GM12878 (cell line): Measurements from ENCODE around the gene PMAIP1. TPM values are rescaled to one million over a fixed set of nuclear protein-coding genes. Genes with fewer than 3 reads are reported as not detected.

Source experiments
- BHLHE40 ChIP-seq, 2 experiments: fragments of 450-650 bp in 1 of 2; IDR thresholded peaks; 2 replicates each; pipeline ENCODE4 v1.6.1; 2011 to 2017; ENCODE audit warnings: low read depth in 2 of 2, borderline replicate concordance in 1 of 2, improper control_type of control experiment in 1 of 2, low read length in 1 of 2, mild to moderate bottlenecking in 1 of 2
- BMI1 ChIP-seq: fragments of 450-650 bp; IDR thresholded peaks from 2 replicates; pipeline ENCODE4 v1.6.1; 2016; ENCODE audit warnings: mild to moderate bottlenecking, moderate library complexity, borderline replicate concordance
- BRCA1 ChIP-seq: IDR thresholded peaks from 2 replicates; pipeline ENCODE4 v1.6.1; 2011; ENCODE audit warnings: low read depth, low read length, improper control_type of control experiment
- EGR1 ChIP-seq, 2 experiments: IDR thresholded peaks; 1 replicate in 1 of 2; 2 replicates in 1 of 2; pipeline ENCODE4 v1.6.1; 2011 to 2012; ENCODE audit warnings: low read depth in 2 of 2, low read length in 2 of 2, borderline replicate concordance in 1 of 2, mild to moderate bottlenecking in 1 of 2, moderate library complexity in 1 of 2
- FOXK2 ChIP-seq: fragments of 450-650 bp; IDR thresholded peaks from 2 replicates; pipeline ENCODE4 v1.6.1; 2017; ENCODE audit warnings: mild to moderate bottlenecking, moderate library complexity
- GABPA ChIP-seq: IDR thresholded peaks from 2 replicates; pipeline ENCODE4 v1.6.1; 2014; ENCODE audit warnings: antibody characterized with exemption, low read depth, mild to moderate bottlenecking, inconsistent platforms
- JUNB ChIP-seq: IDR thresholded peaks from 2 replicates; pipeline ENCODE4 v1.6.1; 2016; ENCODE audit warnings: antibody characterized with exemption, mild to moderate bottlenecking
- KAT2A ChIP-seq: conservative IDR thresholded peaks from 2 replicates; pipeline ENCODE4 v1.6.1; 2011; ENCODE audit warnings: low read depth, low read length; ENCODE audit not compliant: control insufficient read depth
- KDM1A ChIP-seq: fragments of 200-600 bp; sonication (generic); IDR thresholded peaks from 2 replicates; pipeline ENCODE4 v1.6.1; 2016; ENCODE audit warnings: borderline replicate concordance
- MYB ChIP-seq: fragments of 150-350 bp; IDR thresholded peaks from 2 replicates; pipeline ENCODE4 v1.6.1; 2014; ENCODE audit warnings: mild to moderate bottlenecking, low read depth, low read length, borderline replicate concordance
- NFYB ChIP-seq: IDR thresholded peaks from 2 replicates; pipeline ENCODE4 v1.6.1; 2011; ENCODE audit warnings: low read depth, mild to moderate bottlenecking, low read length, improper control_type of control experiment, moderate library complexity; ENCODE audit not compliant: insufficient read depth
- NR2F1 ChIP-seq: fragments of 450-650 bp; conservative IDR thresholded peaks from 2 replicates; pipeline ENCODE4 v1.6.1; 2017; ENCODE audit warnings: mild to moderate bottlenecking
- PAX8 ChIP-seq: fragments of 450-650 bp; IDR thresholded peaks from 2 replicates; pipeline ENCODE4 v1.6.1; 2017; ENCODE audit warnings: mild to moderate bottlenecking, moderate library complexity
- PML ChIP-seq: IDR thresholded peaks from 2 replicates; pipeline ENCODE4 v1.6.1; 2012; ENCODE audit warnings: low read length, inconsistent platforms
- SMAD1 ChIP-seq: fragments of 450-650 bp; IDR thresholded peaks from 2 replicates; pipeline ENCODE4 v1.6.1; 2018; ENCODE audit warnings: mild to moderate bottlenecking, low read depth; ENCODE audit not compliant: partially characterized antibody
- SMAD5 ChIP-seq: IDR thresholded peaks from 2 replicates; pipeline ENCODE4 v1.6.1; 2016; ENCODE audit warnings: antibody characterized with exemption, low read depth
- STAT1 ChIP-seq: fragments of 450-650 bp; conservative IDR thresholded peaks from 2 replicates; pipeline ENCODE4 v1.6.1; 2014; ENCODE audit warnings: antibody characterized with exemption, mild to moderate bottlenecking
- SUPT20H ChIP-seq: IDR thresholded peaks from 2 replicates; pipeline ENCODE4 v1.6.1; 2011; ENCODE audit warnings: low read depth, mild to moderate bottlenecking, low read length, moderate library complexity, borderline replicate concordance; ENCODE audit not compliant: control insufficient read depth
- TARDBP ChIP-seq: IDR thresholded peaks from 2 replicates; pipeline ENCODE4 v1.6.1; 2016; ENCODE audit warnings: borderline replicate concordance
- TBL1XR1 ChIP-seq: IDR thresholded peaks from 2 replicates; pipeline ENCODE4 v1.6.1; 2012; ENCODE audit warnings: low read depth, low read length, improper control_type of control experiment
- TCF12 ChIP-seq: IDR thresholded peaks from 2 replicates; pipeline ENCODE4 v1.6.1; 2011; ENCODE audit warnings: low read depth, mild to moderate bottlenecking, low read length
- polyA plus RNA-seq, 11 experiments: library from polyadenylated mRNA; depleted of rRNA in 4 of 11; unstranded in 6 of 11; stranded (reverse) in 5 of 11; fragments of >200 nt; fragmentation: Nextera tagmentation in 4 of 11; fragmentation: Illumina TruSeq in 1 of 11; extraction: Ambion mirVana in 4 of 11; extraction: Trizol in 1 of 11; gene quantifications; 1 replicate in 1 of 11; 2 replicates in 10 of 11; pipeline versions ENCODE4 v1.2.1 to v1.2.3, GENCODE V29; 2011 to 2016; ENCODE audit warnings: inconsistent platforms in 2 of 11, missing spikeins in 2 of 11, low read depth in 1 of 11
- total RNA-seq, 4 experiments: library from RNA; depleted of rRNA in 3 of 4; stranded (reverse); fragments of >200 nt in 3 of 4; fragmentation: Illumina TruSeq in 1 of 4; extraction: Trizol in 1 of 4; gene quantifications; 2 replicates each; pipeline versions ENCODE4 v1.2.1 to v1.2.3, GENCODE V29; 2013 to 2021
- TF ChIP-seq, protein P1 (sequence below): IDR thresholded peaks from 2 replicates; pipeline ENCODE4 v1.6.1; 2012; ENCODE audit warnings: low read depth, low read length, improper control_type of control experiment
- TF ChIP-seq, protein P2 (sequence below): IDR thresholded peaks from 2 replicates; pipeline ENCODE4 v1.6.1; 2012; ENCODE audit warnings: low read length, inconsistent platforms
- TF ChIP-seq, protein P3 (sequence below): fragments of 450-650 bp; IDR thresholded peaks from 2 replicates; pipeline ENCODE4 v1.6.1; 2016; ENCODE audit warnings: mild to moderate bottlenecking
- TF ChIP-seq, protein P4 (sequence below): IDR thresholded peaks from 2 replicates; pipeline ENCODE4 v1.6.1; 2011; ENCODE audit warnings: low read depth, low read length, improper control_type of control experiment, borderline replicate concordance

The PMAIP1 gene
- total and polyA plus RNA-seq, 10 of the 15 experiments (the other 5 are each of a cell fraction or from before 2014, with no cell fraction given), result 74.0 to 219 (median 112) TPM

DNA sequence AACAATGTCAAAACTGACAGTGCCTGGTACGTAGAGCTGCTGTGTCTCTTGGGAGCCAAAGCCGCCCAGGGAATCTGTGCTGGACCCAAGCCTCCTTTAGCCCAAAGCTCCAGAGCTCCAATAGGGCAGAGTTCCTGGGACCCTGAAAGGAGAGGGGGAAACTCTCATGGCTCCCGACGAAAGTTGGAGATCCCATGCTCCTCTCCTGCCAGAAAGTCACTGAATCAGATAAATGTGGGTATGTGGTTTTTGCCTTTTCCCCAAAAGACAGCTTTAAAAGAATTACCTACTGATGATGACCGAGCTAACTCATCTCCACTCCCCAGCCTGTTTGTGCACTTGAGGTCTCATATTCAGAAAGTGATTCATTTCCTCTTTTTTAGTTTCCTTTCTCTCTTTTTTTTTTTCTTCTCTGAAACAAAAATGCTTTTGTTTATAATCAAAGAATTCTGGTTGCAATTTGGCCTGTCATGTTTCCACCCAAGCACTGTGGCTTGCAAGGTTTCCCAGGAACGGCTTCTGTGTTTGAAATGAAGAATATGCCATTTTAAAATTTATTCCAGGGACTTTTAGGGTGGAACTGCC is 14.1 kb upstream of the PMAIP1 start (continued):
- no peak for TF ChIP-seq KDM1A
- TF ChIP-seq TBL1XR1, result peak; percentile 71; the same call in 1 of the 2 replicates
- TF ChIP-seq TARDBP, result no peak
- TF ChIP-seq TCF12, result 0 out of 2 replicates have a peak, but pooled peaks have one; percentile 17
- no peak for TF ChIP-seq SMAD5
- TF ChIP-seq, protein P1, sequence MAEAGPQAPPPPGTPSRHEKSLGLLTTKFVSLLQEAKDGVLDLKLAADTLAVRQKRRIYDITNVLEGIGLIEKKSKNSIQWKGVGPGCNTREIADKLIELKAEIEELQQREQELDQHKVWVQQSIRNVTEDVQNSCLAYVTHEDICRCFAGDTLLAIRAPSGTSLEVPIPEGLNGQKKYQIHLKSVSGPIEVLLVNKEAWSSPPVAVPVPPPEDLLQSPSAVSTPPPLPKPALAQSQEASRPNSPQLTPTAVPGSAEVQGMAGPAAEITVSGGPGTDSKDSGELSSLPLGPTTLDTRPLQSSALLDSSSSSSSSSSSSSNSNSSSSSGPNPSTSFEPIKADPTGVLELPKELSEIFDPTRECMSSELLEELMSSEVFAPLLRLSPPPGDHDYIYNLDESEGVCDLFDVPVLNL, result no peak
- TF ChIP-seq, protein P2, sequence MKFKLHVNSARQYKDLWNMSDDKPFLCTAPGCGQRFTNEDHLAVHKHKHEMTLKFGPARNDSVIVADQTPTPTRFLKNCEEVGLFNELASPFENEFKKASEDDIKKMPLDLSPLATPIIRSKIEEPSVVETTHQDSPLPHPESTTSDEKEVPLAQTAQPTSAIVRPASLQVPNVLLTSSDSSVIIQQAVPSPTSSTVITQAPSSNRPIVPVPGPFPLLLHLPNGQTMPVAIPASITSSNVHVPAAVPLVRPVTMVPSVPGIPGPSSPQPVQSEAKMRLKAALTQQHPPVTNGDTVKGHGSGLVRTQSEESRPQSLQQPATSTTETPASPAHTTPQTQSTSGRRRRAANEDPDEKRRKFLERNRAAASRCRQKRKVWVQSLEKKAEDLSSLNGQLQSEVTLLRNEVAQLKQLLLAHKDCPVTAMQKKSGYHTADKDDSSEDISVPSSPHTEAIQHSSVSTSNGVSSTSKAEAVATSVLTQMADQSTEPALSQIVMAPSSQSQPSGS, result peak; percentile 93
- TF ChIP-seq NFYB, result no peak
- no peak for TF ChIP-seq NR2F1
- TF ChIP-seq BHLHE40 (IDR thresholded peaks at IDR 0.05; ENCODE audit: borderline replicate concordance in 1 of 2, low read depth in 2 of 2, low read length in 1 of 2), result peak; percentile 38 to 73; a peak in 3 of 4 replicates
- TF ChIP-seq PAX8, result no peak
- TF ChIP-seq JUNB, result peak; percentile 96
- peak; percentile 47; the same call in 1 of the 2 replicates for TF ChIP-seq BMI1
- TF ChIP-seq SUPT20H, result no peak
- TF ChIP-seq EGR1 (IDR thresholded peaks at IDR 0.05; ENCODE audit: borderline replicate concordance in 1 of 2, low read depth in 2 of 2, low read length in 2 of 2), result no peak
- TF ChIP-seq, protein P3, sequence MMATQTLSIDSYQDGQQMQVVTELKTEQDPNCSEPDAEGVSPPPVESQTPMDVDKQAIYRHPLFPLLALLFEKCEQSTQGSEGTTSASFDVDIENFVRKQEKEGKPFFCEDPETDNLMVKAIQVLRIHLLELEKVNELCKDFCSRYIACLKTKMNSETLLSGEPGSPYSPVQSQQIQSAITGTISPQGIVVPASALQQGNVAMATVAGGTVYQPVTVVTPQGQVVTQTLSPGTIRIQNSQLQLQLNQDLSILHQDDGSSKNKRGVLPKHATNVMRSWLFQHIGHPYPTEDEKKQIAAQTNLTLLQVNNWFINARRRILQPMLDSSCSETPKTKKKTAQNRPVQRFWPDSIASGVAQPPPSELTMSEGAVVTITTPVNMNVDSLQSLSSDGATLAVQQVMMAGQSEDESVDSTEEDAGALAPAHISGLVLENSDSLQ, result peak; percentile 47
- TF ChIP-seq BRCA1, result no peak
- TF ChIP-seq STAT1, result no peak
- no peak for TF ChIP-seq PML
- no peak for TF ChIP-seq KAT2A
- no peak for TF ChIP-seq MYB
- TF ChIP-seq, protein P4, sequence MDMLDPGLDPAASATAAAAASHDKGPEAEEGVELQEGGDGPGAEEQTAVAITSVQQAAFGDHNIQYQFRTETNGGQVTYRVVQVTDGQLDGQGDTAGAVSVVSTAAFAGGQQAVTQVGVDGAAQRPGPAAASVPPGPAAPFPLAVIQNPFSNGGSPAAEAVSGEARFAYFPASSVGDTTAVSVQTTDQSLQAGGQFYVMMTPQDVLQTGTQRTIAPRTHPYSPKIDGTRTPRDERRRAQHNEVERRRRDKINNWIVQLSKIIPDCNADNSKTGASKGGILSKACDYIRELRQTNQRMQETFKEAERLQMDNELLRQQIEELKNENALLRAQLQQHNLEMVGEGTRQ, result no peak
- TF ChIP-seq FOXK2, result no peak
- peak; percentile 32 for TF ChIP-seq SMAD1
- TF ChIP-seq GABPA, result no peak
